ENCODE measurements around the gene SCYGR6.

DNA sequence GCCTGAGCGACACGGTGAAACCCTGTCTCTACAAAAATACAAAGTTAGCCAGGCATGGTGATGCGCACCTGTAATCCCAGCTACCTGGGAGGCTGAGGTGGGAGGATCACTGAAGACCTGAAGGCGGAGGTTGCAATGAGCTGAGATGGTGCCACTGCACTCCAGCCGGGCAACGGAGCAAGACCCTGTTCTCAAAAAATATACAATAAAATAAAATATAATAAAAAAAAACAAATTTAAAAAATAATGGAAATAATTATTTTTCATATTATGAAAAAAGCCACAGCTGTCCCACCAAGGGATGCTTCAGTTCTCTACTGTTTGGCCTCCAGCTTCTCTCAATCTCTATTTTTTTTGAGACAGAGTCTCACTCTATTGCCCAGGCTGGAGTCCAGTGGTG, 17.2 kb downstream of the SCYGR6 start:
- TF ChIP-seq, protein P1, sequence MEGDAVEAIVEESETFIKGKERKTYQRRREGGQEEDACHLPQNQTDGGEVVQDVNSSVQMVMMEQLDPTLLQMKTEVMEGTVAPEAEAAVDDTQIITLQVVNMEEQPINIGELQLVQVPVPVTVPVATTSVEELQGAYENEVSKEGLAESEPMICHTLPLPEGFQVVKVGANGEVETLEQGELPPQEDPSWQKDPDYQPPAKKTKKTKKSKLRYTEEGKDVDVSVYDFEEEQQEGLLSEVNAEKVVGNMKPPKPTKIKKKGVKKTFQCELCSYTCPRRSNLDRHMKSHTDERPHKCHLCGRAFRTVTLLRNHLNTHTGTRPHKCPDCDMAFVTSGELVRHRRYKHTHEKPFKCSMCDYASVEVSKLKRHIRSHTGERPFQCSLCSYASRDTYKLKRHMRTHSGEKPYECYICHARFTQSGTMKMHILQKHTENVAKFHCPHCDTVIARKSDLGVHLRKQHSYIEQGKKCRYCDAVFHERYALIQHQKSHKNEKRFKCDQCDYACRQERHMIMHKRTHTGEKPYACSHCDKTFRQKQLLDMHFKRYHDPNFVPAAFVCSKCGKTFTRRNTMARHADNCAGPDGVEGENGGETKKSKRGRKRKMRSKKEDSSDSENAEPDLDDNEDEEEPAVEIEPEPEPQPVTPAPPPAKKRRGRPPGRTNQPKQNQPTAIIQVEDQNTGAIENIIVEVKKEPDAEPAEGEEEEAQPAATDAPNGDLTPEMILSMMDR (IDR thresholded peaks at IDR 0.05; ENCODE audit: low read depth, low read length, missing input control) = no peak
- TF ChIP-seq RAD21 (IDR thresholded peaks at IDR 0.05) = no peak
- TF ChIP-seq, protein P2, sequence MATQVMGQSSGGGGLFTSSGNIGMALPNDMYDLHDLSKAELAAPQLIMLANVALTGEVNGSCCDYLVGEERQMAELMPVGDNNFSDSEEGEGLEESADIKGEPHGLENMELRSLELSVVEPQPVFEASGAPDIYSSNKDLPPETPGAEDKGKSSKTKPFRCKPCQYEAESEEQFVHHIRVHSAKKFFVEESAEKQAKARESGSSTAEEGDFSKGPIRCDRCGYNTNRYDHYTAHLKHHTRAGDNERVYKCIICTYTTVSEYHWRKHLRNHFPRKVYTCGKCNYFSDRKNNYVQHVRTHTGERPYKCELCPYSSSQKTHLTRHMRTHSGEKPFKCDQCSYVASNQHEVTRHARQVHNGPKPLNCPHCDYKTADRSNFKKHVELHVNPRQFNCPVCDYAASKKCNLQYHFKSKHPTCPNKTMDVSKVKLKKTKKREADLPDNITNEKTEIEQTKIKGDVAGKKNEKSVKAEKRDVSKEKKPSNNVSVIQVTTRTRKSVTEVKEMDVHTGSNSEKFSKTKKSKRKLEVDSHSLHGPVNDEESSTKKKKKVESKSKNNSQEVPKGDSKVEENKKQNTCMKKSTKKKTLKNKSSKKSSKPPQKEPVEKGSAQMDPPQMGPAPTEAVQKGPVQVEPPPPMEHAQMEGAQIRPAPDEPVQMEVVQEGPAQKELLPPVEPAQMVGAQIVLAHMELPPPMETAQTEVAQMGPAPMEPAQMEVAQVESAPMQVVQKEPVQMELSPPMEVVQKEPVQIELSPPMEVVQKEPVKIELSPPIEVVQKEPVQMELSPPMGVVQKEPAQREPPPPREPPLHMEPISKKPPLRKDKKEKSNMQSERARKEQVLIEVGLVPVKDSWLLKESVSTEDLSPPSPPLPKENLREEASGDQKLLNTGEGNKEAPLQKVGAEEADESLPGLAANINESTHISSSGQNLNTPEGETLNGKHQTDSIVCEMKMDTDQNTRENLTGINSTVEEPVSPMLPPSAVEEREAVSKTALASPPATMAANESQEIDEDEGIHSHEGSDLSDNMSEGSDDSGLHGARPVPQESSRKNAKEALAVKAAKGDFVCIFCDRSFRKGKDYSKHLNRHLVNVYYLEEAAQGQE (IDR thresholded peaks at IDR 0.05) = no peak
- no peak for TF ChIP-seq FOXA1 (IDR thresholded peaks at IDR 0.05)
- TF ChIP-seq, protein P3, sequence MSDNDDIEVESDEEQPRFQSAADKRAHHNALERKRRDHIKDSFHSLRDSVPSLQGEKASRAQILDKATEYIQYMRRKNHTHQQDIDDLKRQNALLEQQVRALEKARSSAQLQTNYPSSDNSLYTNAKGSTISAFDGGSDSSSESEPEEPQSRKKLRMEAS (IDR thresholded peaks at IDR 0.05) = no peak
- no peak for TF ChIP-seq RXRA (IDR thresholded peaks at IDR 0.05)
- TF ChIP-seq GABPA (IDR thresholded peaks at IDR 0.05 in 1 of 2, conservative IDR thresholded peaks at IDR 0.05 in 1 of 2) = no peak
- no peak for TF ChIP-seq JUND (IDR thresholded peaks at IDR 0.05)
- TF ChIP-seq TAF1 (conservative IDR thresholded peaks at IDR 0.05) = no peak
